Measurements from ENCODE around the gene ADH1B. TPM values are rescaled to one million over a fixed set of nuclear protein-coding genes. Genes with fewer than 3 reads are reported as not detected.

The ADH1B gene
- total and polyA plus RNA-seq, 10 of the 15 experiments (the other 5 are each of a cell fraction or from before 2014, with no cell fraction given), result 1.3 TPM; not detected in 9

GRCh38 chr4:99300934-99301333, 20.3 kb downstream of the ADH1B start:
- Histone ChIP-seq H3K27ac (ENCODE audit: control insufficient read depth, insufficient read depth) (no peak overlapping the region), H3K36me3 (ENCODE audit: control insufficient read depth in 2 of 2, insufficient read depth in 2 of 2, low read length in 1 of 2) (no peaks in the 10 kb centered on the region), H3K4me3 (no peak overlapping the region), H4K20me1 (ENCODE audit: control insufficient read depth, insufficient read depth) (no peaks in the 10 kb centered on the region), H3K4me2 (ENCODE audit: control insufficient read depth, insufficient read depth) (no peak overlapping the region), H3K4me1 (ENCODE audit: control insufficient read depth, insufficient read depth, low read length) (no peaks in the 10 kb centered on the region), H3K27me3 (replicated peaks in 1 of 2; ENCODE audit: control insufficient read depth in 2 of 2, insufficient read depth in 2 of 2, low read length in 1 of 2) (no peaks in the 10 kb centered on the region), H3K9me3 (replicated peaks; ENCODE audit: control insufficient read depth, insufficient read depth, low read length) (no peaks in the 10 kb centered on the region), H3K9ac (ENCODE audit: control insufficient read depth, insufficient read depth, low read length) (no peak overlapping the region), H2AFZ (ENCODE audit: control insufficient read depth, low read depth, low read length) (no peak overlapping the region), H3K79me2 (ENCODE audit: control insufficient read depth, insufficient read depth, low read length) (no peaks in the 10 kb centered on the region)
- no TSS peak for BruUV-seq (replicated peaks)
- WGBS (ENCODE audit: insufficient coverage, insufficient replicate concordance, low lambda C conversion rate, missing lambda C conversion rate), result 54% methylated on average over 4 of the region's 4 CpGs
- intact Hi-C loops (cut with micrococcal nuclease; ENCODE audit: unreplicated experiment), result no loop called here
- no peak for ATAC-seq
- ChIA-PET RAD21 (ENCODE audit: unreplicated experiment) (no interaction called here), SMC1A (ENCODE audit: uncharacterized antibody, unreplicated experiment) (no interaction called here), POLR2A (no interaction called here), CTCF (no interaction called here)
- TF ChIP-seq NR2F1 (conservative IDR thresholded peaks at IDR 0.05) (no peak), SMARCA5 (IDR thresholded peaks at IDR 0.05) (no peak), ETV6 (conservative IDR thresholded peaks at IDR 0.05 in 1 of 2, IDR thresholded peaks at IDR 0.05 in 1 of 2; ENCODE audit: borderline replicate concordance in 1 of 2, low read depth in 1 of 2) (no peak), IRF5 (IDR thresholded peaks at IDR 0.05; ENCODE audit: borderline replicate concordance) (no peak), ZBTB33 (IDR thresholded peaks at IDR 0.05) (no peak), KAT2A (conservative IDR thresholded peaks at IDR 0.05; ENCODE audit: control insufficient read depth, low read depth, low read length) (no peak), IRF4 (IDR thresholded peaks at IDR 0.05; ENCODE audit: low read depth, low read length) (no peak), ELK1 (IDR thresholded peaks at IDR 0.05; ENCODE audit: low read depth, low read length) (no peak), KLF5 (IDR thresholded peaks at IDR 0.05; ENCODE audit: partially characterized antibody) (no peak), MXI1 (IDR thresholded peaks at IDR 0.05; ENCODE audit: low read depth, low read length) (no peak), YY1 (IDR thresholded peaks at IDR 0.05; ENCODE audit: low read depth, low read length) (no peak)
- in situ Hi-C loops (cut with MboI), result no loop called here
- FAIRE-seq, result no peak
- DNase-seq (ENCODE audit: low read depth, low spot score), result no peak

Measured in GM12878 (cell line).